H9 (cell line): ENCODE measurements around the gene MILR1. TPM values are rescaled to one million over a fixed set of nuclear protein-coding genes. Genes with fewer than 3 reads are reported as not detected.

Source experiments
- DNase-seq: peaks from one replicate; pipeline ENCODE4 v3.0.0-alpha.2; 2017
- H2AFZ ChIP-seq: one replicate; pipeline ENCODE4 v1.6.1; 2013; ENCODE audit warnings: mild to moderate bottlenecking, low read length, control low read depth, moderate library complexity
- H2AK5ac ChIP-seq: 2 replicates; pipeline ENCODE4 v1.6.1; 2013; ENCODE audit warnings: low read length, control low read depth, mixed read lengths; ENCODE audit not compliant: insufficient read length
- H2BK120ac ChIP-seq: one replicate; pipeline ENCODE4 v1.6.1; 2013; ENCODE audit warnings: low read depth, mild to moderate bottlenecking, low read length, control low read depth, inconsistent platforms; ENCODE audit not compliant: poor library complexity, severe bottlenecking
- H2BK12ac ChIP-seq: 2 replicates; pipeline ENCODE4 v1.6.1; 2013; ENCODE audit warnings: low read length, control low read depth, mixed read lengths, low read depth; ENCODE audit not compliant: insufficient read length
- H2BK15ac ChIP-seq: 2 replicates; pipeline ENCODE4 v1.6.1; 2013; ENCODE audit warnings: low read depth, low read length, control low read depth
- H2BK20ac ChIP-seq: one replicate; pipeline ENCODE4 v1.6.1; 2013; ENCODE audit warnings: low read depth, mild to moderate bottlenecking, low read length, control low read depth, inconsistent platforms; ENCODE audit not compliant: poor library complexity, severe bottlenecking
- H2BK5ac ChIP-seq: 2 replicates; pipeline ENCODE4 v1.6.1; 2013; ENCODE audit warnings: low read length, control low read depth, mixed read lengths; ENCODE audit not compliant: insufficient read length
- H3K14ac ChIP-seq: 2 replicates; pipeline ENCODE4 v1.6.1; 2013; ENCODE audit warnings: low read length, control low read depth; ENCODE audit not compliant: insufficient read depth
- H3K18ac ChIP-seq: 2 replicates; pipeline ENCODE4 v1.6.1; 2013; ENCODE audit warnings: low read depth, mild to moderate bottlenecking, mixed read lengths, low read length, control low read depth; ENCODE audit not compliant: insufficient read length
- H3K23ac ChIP-seq: 2 replicates; pipeline ENCODE4 v1.6.1; 2013; ENCODE audit warnings: low read length, control low read depth, mixed read lengths, low read depth; ENCODE audit not compliant: insufficient read length
- H3K23me2 ChIP-seq: 2 replicates; pipeline ENCODE4 v1.6.1; 2013; ENCODE audit warnings: low read depth, mild to moderate bottlenecking, mixed read lengths, low read length, control low read depth; ENCODE audit not compliant: insufficient read length, poor library complexity, severe bottlenecking
- H3K27ac ChIP-seq: 2 replicates; pipeline ENCODE4 v1.5.1; 2013; ENCODE audit warnings: low read length, control low read depth, mixed read lengths, low read depth; ENCODE audit not compliant: insufficient read length
- H3K27me3 ChIP-seq: 2 replicates; pipeline ENCODE4 v1.6.1; 2013; ENCODE audit warnings: low read length, control low read depth, inconsistent platforms; ENCODE audit not compliant: insufficient read depth
- H3K4ac ChIP-seq: 2 replicates; pipeline ENCODE4 v1.6.1; 2013; ENCODE audit warnings: low read depth, mild to moderate bottlenecking, control low read depth, inconsistent platforms, low read length, moderate library complexity
- H3K4me1 ChIP-seq: 2 replicates; pipeline ENCODE4 v1.6.1; 2013; ENCODE audit warnings: low read length, control low read depth, inconsistent platforms; ENCODE audit not compliant: insufficient read depth
- H3K4me2 ChIP-seq: 2 replicates; pipeline ENCODE4 v1.6.1; 2013; ENCODE audit warnings: low read length, control low read depth, mixed read lengths; ENCODE audit not compliant: insufficient read length, insufficient read depth
- H3K56ac ChIP-seq: 2 replicates; pipeline ENCODE4 v1.6.1; 2013; ENCODE audit warnings: low read depth, mild to moderate bottlenecking, mixed read lengths, low read length, control low read depth; ENCODE audit not compliant: insufficient read length
- H3K79me1 ChIP-seq: 2 replicates; pipeline ENCODE4 v1.6.1; 2013; ENCODE audit warnings: low read depth, mild to moderate bottlenecking, moderate library complexity, low read length, control low read depth, inconsistent platforms; ENCODE audit not compliant: insufficient read depth, poor library complexity, severe bottlenecking
- H3K79me2 ChIP-seq: 2 replicates; pipeline ENCODE4 v1.6.1; 2013; ENCODE audit warnings: low read length, control low read depth, inconsistent platforms; ENCODE audit not compliant: insufficient read depth
- H3K9ac ChIP-seq: 2 replicates; pipeline ENCODE4 v1.6.1; 2013; ENCODE audit warnings: low read length, control low read depth, mixed read lengths; ENCODE audit not compliant: insufficient read length; ENCODE audit errors: extremely low read depth
- H3K9me3 ChIP-seq: one replicate; pipeline ENCODE4 v1.6.1; 2013; ENCODE audit warnings: low read depth, low read length, inconsistent platforms; ENCODE audit not compliant: control insufficient read depth
- H3T11ph ChIP-seq: one replicate; pipeline ENCODE4 v1.6.1; 2013; ENCODE audit warnings: mild to moderate bottlenecking, low read length, control low read depth, inconsistent platforms
- H4K20me1 ChIP-seq: one replicate; pipeline ENCODE4 v1.6.1; 2013; ENCODE audit not compliant: control insufficient read depth, insufficient read length, insufficient read depth
- H4K5ac ChIP-seq: 2 replicates; pipeline ENCODE4 v1.6.1; 2013; ENCODE audit warnings: low read depth, mild to moderate bottlenecking, mixed read lengths, low read length, control low read depth; ENCODE audit not compliant: insufficient read length
- H4K8ac ChIP-seq: replicated peaks from 2 replicates; pipeline ENCODE4 v1.6.1; 2013; ENCODE audit warnings: low read length, control low read depth, mixed read lengths, low read depth; ENCODE audit not compliant: insufficient read length
- H4K91ac ChIP-seq: 2 replicates; pipeline ENCODE4 v1.6.1; 2013; ENCODE audit warnings: low read depth, mild to moderate bottlenecking, moderate library complexity, mixed read lengths, low read length, control low read depth; ENCODE audit not compliant: insufficient read length
- H3K27ac Mint-ChIP-seq, 3 experiments: 2 replicates in 2 of 3; 3 replicates in 1 of 3; pipeline ENCODE4 v1.8.0; 2020 to 2021; ENCODE audit warnings: mixed read lengths in 3 of 3, mild to moderate bottlenecking in 1 of 3, moderate library complexity in 1 of 3
- H3K27me3 Mint-ChIP-seq: 2 replicates; pipeline ENCODE4 v1.8.0; 2021; ENCODE audit warnings: low read depth, mild to moderate bottlenecking, moderate library complexity, mixed read lengths
- H3K36me3 Mint-ChIP-seq, 3 experiments: 2 replicates in 2 of 3; 3 replicates in 1 of 3; pipeline ENCODE4 v1.8.0; 2020 to 2021; ENCODE audit warnings: low read depth in 3 of 3, mixed read lengths in 3 of 3; ENCODE audit not compliant: insufficient read depth in 1 of 3
- H3K4me1 Mint-ChIP-seq, 2 experiments: 2 replicates each; pipeline ENCODE4 v1.8.0; 2020; ENCODE audit warnings: mixed read lengths in 2 of 2
- H3K4me3 Mint-ChIP-seq, 2 experiments: 2 replicates in 1 of 2; 3 replicates in 1 of 2; pipeline ENCODE4 v1.8.0; 2020 to 2021; ENCODE audit warnings: mild to moderate bottlenecking in 2 of 2, mixed read lengths in 2 of 2, moderate library complexity in 1 of 2
- H3K9me3 Mint-ChIP-seq, 2 experiments: 2 replicates in 1 of 2; 3 replicates in 1 of 2; pipeline ENCODE4 v1.8.0; 2020; ENCODE audit warnings: mild to moderate bottlenecking in 2 of 2, mixed read lengths in 2 of 2, moderate library complexity in 1 of 2
- WGBS: extraction: QIAGEN DNeasy Blood & Tissue Kit; methylation state at CpG from one replicate; pipeline ENCODE4 v1.1.7; 2013; ENCODE audit warnings: missing lambda C conversion rate, low lambda C conversion rate, mixed read lengths; ENCODE audit not compliant: insufficient read length; ENCODE audit errors: extremely low coverage; 5-methylcytosine and 5-hydroxymethylcytosine counted together
- total RNA-seq: library from RNA; stranded (reverse); gene quantifications from 2 replicates; pipeline ENCODE4 v1.2.1, GENCODE V29; 2021
- TF ChIP-seq, protein P1 (sequence below): fragments of 200-600 bp; sonication (generic); conservative IDR thresholded peaks from 3 replicates; pipeline ENCODE4 v1.8.0; 2021; ENCODE audit warnings: antibody characterized with exemption, mild to moderate bottlenecking

Gene MILR1
- total RNA-seq, 1 experiment from 2014 or later, result not detected

DNA sequence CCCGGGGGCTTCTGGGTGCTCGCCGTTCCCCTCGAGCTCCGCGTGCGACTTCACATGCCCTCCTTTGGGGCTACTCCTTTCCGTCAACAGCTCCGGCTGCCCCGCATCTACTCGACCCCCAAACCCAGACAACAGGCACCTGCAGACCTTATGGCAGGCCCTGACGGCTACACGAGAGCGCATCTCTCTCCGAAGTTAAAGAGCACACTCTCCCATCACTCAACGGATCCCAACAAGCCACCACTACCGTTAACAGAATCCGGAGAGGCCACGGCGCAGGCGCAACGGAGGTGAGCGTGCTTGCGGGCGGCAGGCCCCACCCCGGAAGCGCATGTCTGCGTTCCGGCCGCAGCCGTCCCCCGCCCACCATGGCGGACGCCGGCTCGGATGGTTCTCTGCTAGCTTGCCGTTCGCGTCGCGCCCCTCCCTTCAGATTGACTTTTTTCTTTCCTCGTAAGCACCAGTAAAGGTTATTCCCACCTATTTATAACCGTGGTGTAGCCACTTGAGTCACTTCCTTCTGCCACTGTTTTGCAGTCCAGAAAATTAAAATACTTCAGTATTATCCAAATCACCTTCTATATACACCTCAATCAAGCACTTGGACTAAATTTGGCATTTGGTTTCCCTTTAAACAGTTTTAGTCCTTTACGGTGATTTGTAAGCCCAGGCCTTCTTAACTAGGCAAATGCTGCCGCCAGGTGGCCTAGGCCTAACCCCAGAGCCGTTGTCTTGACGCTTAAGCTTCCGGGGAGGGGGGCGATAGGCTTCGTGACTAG lies 48.1 kb downstream of the MILR1 start, which contains the start of gene POLG2:
TSS of gene POLG2 (minus strand) at position 269 of the 779 bp plus-strand sequence. CDS start at position 183, 86 bp downstream.
- no peak within 1 kb of the TSS for H3T11ph ChIP-seq
- DNase-seq, result peak; percentile 97
- H4K20me1 ChIP-seq, result no peaks in the 10 kb centered on the region
- peaks cover 6% of the 10 kb centered on the region; the same call in 1 of the 2 replicates for H3K79me2 ChIP-seq
- TF ChIP-seq, protein P1, sequence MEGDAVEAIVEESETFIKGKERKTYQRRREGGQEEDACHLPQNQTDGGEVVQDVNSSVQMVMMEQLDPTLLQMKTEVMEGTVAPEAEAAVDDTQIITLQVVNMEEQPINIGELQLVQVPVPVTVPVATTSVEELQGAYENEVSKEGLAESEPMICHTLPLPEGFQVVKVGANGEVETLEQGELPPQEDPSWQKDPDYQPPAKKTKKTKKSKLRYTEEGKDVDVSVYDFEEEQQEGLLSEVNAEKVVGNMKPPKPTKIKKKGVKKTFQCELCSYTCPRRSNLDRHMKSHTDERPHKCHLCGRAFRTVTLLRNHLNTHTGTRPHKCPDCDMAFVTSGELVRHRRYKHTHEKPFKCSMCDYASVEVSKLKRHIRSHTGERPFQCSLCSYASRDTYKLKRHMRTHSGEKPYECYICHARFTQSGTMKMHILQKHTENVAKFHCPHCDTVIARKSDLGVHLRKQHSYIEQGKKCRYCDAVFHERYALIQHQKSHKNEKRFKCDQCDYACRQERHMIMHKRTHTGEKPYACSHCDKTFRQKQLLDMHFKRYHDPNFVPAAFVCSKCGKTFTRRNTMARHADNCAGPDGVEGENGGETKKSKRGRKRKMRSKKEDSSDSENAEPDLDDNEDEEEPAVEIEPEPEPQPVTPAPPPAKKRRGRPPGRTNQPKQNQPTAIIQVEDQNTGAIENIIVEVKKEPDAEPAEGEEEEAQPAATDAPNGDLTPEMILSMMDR, result peak; percentile 76
- H2BK5ac ChIP-seq, result no peak within 1 kb of the TSS
- H2BK12ac ChIP-seq, result no peak within 1 kb of the TSS
- H3K4me1 Mint-ChIP-seq, result peaks cover 49 to 55% of the 10 kb centered on the region in 2 experiments
- no peak within 1 kb of the TSS for H3K23ac ChIP-seq
- H2BK120ac ChIP-seq, result no peak within 1 kb of the TSS
- H3K27me3 Mint-ChIP-seq, result peaks cover 3% of the 10 kb centered on the region
- H3K36me3 Mint-ChIP-seq, result peaks cover 43 to 68% (median 60%) of the 10 kb centered on the region in 3 experiments
- H2AFZ ChIP-seq, result peak within 1 kb of the TSS; percentile 50
- H3K56ac ChIP-seq, result no peak within 1 kb of the TSS
- no CpG with 5 or more reads among the region's 50 CpGs for WGBS
- H2BK20ac ChIP-seq, result no peak within 1 kb of the TSS
- no peaks in the 10 kb centered on the region; the same call in 1 of the 2 replicates for H3K4me1 ChIP-seq
- peak within 1 kb of the TSS; percentile 87 for H3K4me2 ChIP-seq
- H3K14ac ChIP-seq, result peak within 1 kb of the TSS; percentile 69; the same call in 1 of the 2 replicates
- peaks cover 2% of the 10 kb centered on the region for H3K79me1 ChIP-seq
- H3K9me3 ChIP-seq, result no peaks in the 10 kb centered on the region
- no peak within 1 kb of the TSS for H2BK15ac ChIP-seq
- H3K4me3 Mint-ChIP-seq, result peak within 1 kb of the TSS; percentile 99
- no peak within 1 kb of the TSS for H4K8ac ChIP-seq
- peak within 1 kb of the TSS; percentile 77 for H3K9ac ChIP-seq
- no peaks in the 10 kb centered on the region for H3K27me3 ChIP-seq
- peak within 1 kb of the TSS; percentile 49 for H3K27ac ChIP-seq
- peak within 1 kb of the TSS; percentile 89 to 99 (median 98) for H3K27ac Mint-ChIP-seq
- H3K9me3 Mint-ChIP-seq, result peaks cover 0 to 1% of the 10 kb centered on the region in 2 experiments; a peak in 3 of 5 replicates
- no peak within 1 kb of the TSS for H2AK5ac ChIP-seq
- peak within 1 kb of the TSS; percentile 1 for H3K18ac ChIP-seq
- H3K23me2 ChIP-seq, result peaks cover 15% of the 10 kb centered on the region
- H3K4ac ChIP-seq, result no peak within 1 kb of the TSS
- no peak within 1 kb of the TSS for H4K91ac ChIP-seq
- no peak within 1 kb of the TSS for H4K5ac ChIP-seq
